ENCODE measurements around the gene TBCE.

- TF ChIP-seq CTCF (conservative IDR thresholded peaks at IDR 0.05 in 1 of 2, IDR thresholded peaks at IDR 0.05 in 1 of 2; ENCODE audit: low read depth in 1 of 2, low read length in 2 of 2), result no peak
- TF ChIP-seq EZH2 (IDR thresholded peaks at IDR 0.05; ENCODE audit: low read length, missing control alignments), result no peak
Observed at GRCh38 chr1:235442788-235443429, 75.7 kb downstream of the TBCE start.
